DOHH2 (cell line): ENCODE results near the gene HYDIN.

Source experiments
- H3F3A ChIP-seq: fragments of 200-600 bp; sonication (generic), shearing (Covaris generic); 2 replicates; pipeline ENCODE4 v1.6.0; 2016; ENCODE audit warnings: antibody characterized with exemption, mild to moderate bottlenecking; ENCODE audit not compliant: control insufficient read depth, insufficient read depth
- H3K27ac ChIP-seq: fragments of 200-600 bp; sonication (generic); 2 replicates; pipeline ENCODE4 v1.5.1; 2014; ENCODE audit warnings: low read depth, mild to moderate bottlenecking, low read length, moderate library complexity
- H3K27me3 ChIP-seq: fragments of 200-600 bp; sonication (generic); 2 replicates; pipeline ENCODE4 v1.6.1; 2014; ENCODE audit warnings: mild to moderate bottlenecking, low read length, mixed read lengths; ENCODE audit not compliant: control insufficient read depth
- H3K36me3 ChIP-seq: fragments of 200-600 bp; sonication (generic); 2 replicates; pipeline ENCODE4 v1.6.1; 2014; ENCODE audit warnings: mild to moderate bottlenecking, low read length, moderate library complexity, mixed read lengths; ENCODE audit not compliant: control insufficient read depth
- H3K4me1 ChIP-seq: fragments of 200-600 bp; sonication (generic); 2 replicates; pipeline ENCODE4 v1.6.1; 2014; ENCODE audit warnings: mild to moderate bottlenecking, low read length, mixed read lengths; ENCODE audit not compliant: control insufficient read depth
- H3K4me2 ChIP-seq: fragments of 200-600 bp; sonication (generic); 2 replicates; pipeline ENCODE4 v1.6.0; 2014; ENCODE audit warnings: mild to moderate bottlenecking, low read length, moderate library complexity
- H3K4me3 ChIP-seq: fragments of 200-600 bp; sonication (generic); 2 replicates; pipeline ENCODE4 v1.5.1; 2014; ENCODE audit warnings: mild to moderate bottlenecking, low read length, mixed read lengths
- H3K79me2 ChIP-seq: fragments of 200-600 bp; sonication (generic); 2 replicates; pipeline ENCODE4 v1.6.1; 2014; ENCODE audit warnings: mild to moderate bottlenecking, low read length, mixed read lengths; ENCODE audit not compliant: control insufficient read depth
- H3K9me2 ChIP-seq: fragments of 200-600 bp; sonication (generic); replicated peaks from 2 replicates; pipeline ENCODE4 v1.6.1; 2014; ENCODE audit warnings: mild to moderate bottlenecking, low read length, mixed read lengths; ENCODE audit not compliant: control insufficient read depth
- H3K9me3 ChIP-seq: fragments of 200-600 bp; sonication (generic); 2 replicates; pipeline ENCODE4 v1.6.1; 2014; ENCODE audit warnings: antibody characterized with exemption, low read length, mixed read lengths; ENCODE audit not compliant: control insufficient read depth, insufficient read depth
- H4K20me1 ChIP-seq: fragments of 200-600 bp; sonication (generic); 2 replicates; pipeline ENCODE4 v1.6.0; 2014; ENCODE audit warnings: low read depth, mild to moderate bottlenecking, antibody characterized with exemption, low read length, moderate library complexity; ENCODE audit not compliant: control insufficient read depth, insufficient read depth
- CTCF ChIP-seq: fragments of 200-600 bp; sonication (generic); IDR thresholded peaks from one replicate; pipeline ENCODE4 v1.5.1; 2014; ENCODE audit warnings: antibody characterized with exemption, mild to moderate bottlenecking, low read depth, low read length; ENCODE audit not compliant: poor library complexity, severe bottlenecking
- EZH2phosphoT487 ChIP-seq: fragments of 200-600 bp; sonication (generic); IDR thresholded peaks from 2 replicates; pipeline ENCODE4 v1.6.1; 2017; ENCODE audit warnings: borderline replicate concordance, mild to moderate bottlenecking, antibody characterized with exemption, low read length, moderate library complexity, mixed read lengths

HYDIN gene

GRCh38 chr16:70770626-70771552 is 459.6 kb downstream of the HYDIN start:
- no peak for TF ChIP-seq EZH2phosphoT487
- TF ChIP-seq CTCF, result peak; percentile 95
- Histone ChIP-seq H3K4me2 (no peak overlapping the region), H3K4me1 (no peaks in the 10 kb centered on the region), H3K79me2 (no peaks in the 10 kb centered on the region), H4K20me1 (no peaks in the 10 kb centered on the region), H3K27ac (no peak overlapping the region), H3K4me3 (no peak overlapping the region), H3K9me3 (no peaks in the 10 kb centered on the region), H3K36me3 (peaks cover 29% of the 10 kb centered on the region), H3F3A (peaks cover 2% of the 10 kb centered on the region; the same call in 1 of the 2 replicates), H3K9me2 (no peaks in the 10 kb centered on the region), H3K27me3 (no peaks in the 10 kb centered on the region)

- H3F3A ChIP-seq, result peaks cover 2% of the 10 kb centered on the region; the same call in 1 of the 2 replicates
- H3K4me2 ChIP-seq, result no peak overlapping the region
- no peaks in the 10 kb centered on the region for H3K9me3 ChIP-seq
- no peaks in the 10 kb centered on the region for H3K79me2 ChIP-seq
- H3K4me1 ChIP-seq, result no peaks in the 10 kb centered on the region
- no peaks in the 10 kb centered on the region for H3K27me3 ChIP-seq
- H3K27ac ChIP-seq, result no peak overlapping the region
- no peaks in the 10 kb centered on the region for H3K9me2 ChIP-seq
- H4K20me1 ChIP-seq, result no peaks in the 10 kb centered on the region
- H3K4me3 ChIP-seq, result no peak overlapping the region
- no peak for TF ChIP-seq EZH2phosphoT487
- TF ChIP-seq CTCF, result no peak
- H3K36me3 ChIP-seq, result peaks cover 29% of the 10 kb centered on the region
These were observed 460.3 kb downstream of the HYDIN start for GRCh38 chr16:70770291-70770625.

- Histone ChIP-seq H3K4me2 (no peak overlapping the region), H4K20me1 (no peaks in the 10 kb centered on the region), H3K4me1 (no peaks in the 10 kb centered on the region), H3K9me3 (no peaks in the 10 kb centered on the region), H3K9me2 (no peaks in the 10 kb centered on the region), H3K4me3 (no peak overlapping the region), H3K36me3 (peaks cover 29% of the 10 kb centered on the region), H3K79me2 (no peaks in the 10 kb centered on the region), H3F3A (peaks cover 2% of the 10 kb centered on the region; the same call in 1 of the 2 replicates), H3K27ac (no peak overlapping the region), H3K27me3 (no peaks in the 10 kb centered on the region)
- no peak for TF ChIP-seq EZH2phosphoT487
- TF ChIP-seq CTCF, result no peak
These were observed 460.8 kb downstream of the HYDIN start for GRCh38 chr16:70769761-70770160.
